ENCODE measurements around the gene RETREG1.

- TF ChIP-seq CTCF (IDR thresholded peaks at IDR 0.05; ENCODE audit: borderline replicate concordance, extremely low read depth, low read length, poor library complexity, severe bottlenecking) (no peak), EZH2 (IDR thresholded peaks at IDR 0.05; ENCODE audit: borderline replicate concordance, low read depth, low read length, severe bottlenecking) (no peak)
Measured at GRCh38 chr5:16663840-16664239, 47.0 kb upstream of the RETREG1 start.
